Hepatic stellate cell (primary cell): ENCODE measurements around the gene KRT86.
"Not testable (repeated sequence)": the region's sequence is repeated elsewhere in the genome, so short reads cannot be mapped to it uniquely, and the experiment has no call there.

Experiments
- DNase-seq: peaks from one replicate; pipeline ENCODE4 v3.0.0; 2011; ENCODE audit warnings: low spot score

Gene KRT86

GRCh38 chr12:52238916-52239646, 35.4 kb upstream of the KRT86 start:
- DNase-seq: no peak

GRCh38 chr12:52239767-52240166, 34.7 kb upstream of the KRT86 start:
- DNase-seq: no peak

- DNase-seq: not testable (repeated sequence)
These were observed 34.2 kb upstream of the KRT86 start for GRCh38 chr12:52240247-52240646.

- DNase-seq: no peak
These were observed 33.1 kb upstream of the KRT86 start for GRCh38 chr12:52241205-52241842.

GRCh38 chr12:52242442-52243258, 31.8 kb upstream of the KRT86 start:
- no peak for DNase-seq

GRCh38 chr12:52243259-52243855, 31.1 kb upstream of the KRT86 start:
- no peak for DNase-seq

GRCh38 chr12:52243856-52244614, 30.4 kb upstream of the KRT86 start:
- peak; percentile 97 for DNase-seq

- no peak for DNase-seq
These were observed 29.8 kb upstream of the KRT86 start for GRCh38 chr12:52244615-52244994.

- DNase-seq: no peak
These were observed 29.0 kb upstream of the KRT86 start for GRCh38 chr12:52245259-52245961.

GRCh38 chr12:52245962-52246569, 28.4 kb upstream of the KRT86 start:
- no peak for DNase-seq

- DNase-seq: no peak
These were observed 27.5 kb upstream of the KRT86 start for GRCh38 chr12:52246720-52247621.

- no peak for DNase-seq
These were observed 26.6 kb upstream of the KRT86 start for GRCh38 chr12:52247622-52248540.

- DNase-seq: no peak
These were observed 25.6 kb upstream of the KRT86 start for GRCh38 chr12:52248541-52249461.

- DNase-seq: no peak
These were observed 24.9 kb upstream of the KRT86 start for GRCh38 chr12:52249511-52250047.

- no peak for DNase-seq
These were observed 24.1 kb upstream of the KRT86 start for GRCh38 chr12:52250048-52250990.
